C1 segment of cervical spinal cord (tissue), 14 donors: Measurements from ENCODE around the gene CFAP46.
A peak's percentile ranks its signal among the peaks of the same experiment; 100 is the strongest.

Source experiments
- DNase-seq, 14 donors: peaks; one replicate each; lab custom pipeline; 2025; lab: John Stamatoyannopoulos, UW

Gene CFAP46

GRCh38 chr10:132942101-132943057, at the start of gene CFAP46:
Gene CFAP46, minus strand, starts transcription at chr10:132942570. Its CDS starts 86 bp downstream, at chr10:132942484.
- DNase-seq = peak in 11 of 14 donors; percentile 4 to 75 (median 31)

GRCh38 chr10:132991706-132992432, 49.5 kb upstream of the CFAP46 start:
- no peak for DNase-seq

GRCh38 chr10:132990684-132991545, 48.5 kb upstream of the CFAP46 start:
- peak in 1 of 14 donors; percentile 12 for DNase-seq

- no peak for DNase-seq
Measured at GRCh38 chr10:132989476-132990415, 47.4 kb upstream of the CFAP46 start.

GRCh38 chr10:132988988-132989387, 46.6 kb upstream of the CFAP46 start:
- no peak for DNase-seq

GRCh38 chr10:132987671-132988571, 45.6 kb upstream of the CFAP46 start:
- DNase-seq = peak in 5 of 14 donors; percentile 4 to 77 (median 15)

GRCh38 chr10:132986978-132987377, 44.6 kb upstream of the CFAP46 start:
- DNase-seq = no peak

- DNase-seq = no peak
Measured at GRCh38 chr10:132986576-132986975, 44.2 kb upstream of the CFAP46 start.

- no peak for DNase-seq
Measured at GRCh38 chr10:132986076-132986475, 43.7 kb upstream of the CFAP46 start.

GRCh38 chr10:132985546-132985900, 43.2 kb upstream of the CFAP46 start:
- no peak for DNase-seq

- DNase-seq = no peak
Measured at GRCh38 chr10:132984801-132985545, 42.6 kb upstream of the CFAP46 start.

GRCh38 chr10:132984008-132984295, 41.6 kb upstream of the CFAP46 start:
- DNase-seq = no peak

GRCh38 chr10:132983252-132984007, 41.1 kb upstream of the CFAP46 start:
- no peak for DNase-seq

GRCh38 chr10:132982301-132982989, 40.1 kb upstream of the CFAP46 start:
- DNase-seq = no peak

GRCh38 chr10:132981746-132982145, 39.4 kb upstream of the CFAP46 start:
- no peak for DNase-seq

GRCh38 chr10:132981173-132981555, 38.8 kb upstream of the CFAP46 start:
- no peak for DNase-seq

- DNase-seq = no peak
Measured at GRCh38 chr10:132980426-132981172, 38.2 kb upstream of the CFAP46 start.
